Muscle layer of duodenum (tissue), 2 donors: ENCODE measurements around the gene JAK1.

Source experiments
- H3K27ac ChIP-seq: one replicate; pipeline ENCODE4 v1.7.0; 2013; ENCODE audit warnings: mild to moderate bottlenecking, low read length
- H3K27me3 ChIP-seq: one replicate; pipeline ENCODE4 v1.7.0; 2013; ENCODE audit warnings: low read depth, mild to moderate bottlenecking, control low read depth, low read length
- H3K36me3 ChIP-seq, 2 donors: one replicate each; pipeline ENCODE4 v1.7.0; 2013; ENCODE audit warnings: low read length in 2 of 2, control low read depth in 1 of 2, mild to moderate bottlenecking in 1 of 2; ENCODE audit not compliant: insufficient read depth in 2 of 2, control insufficient read depth in 1 of 2
- H3K4me1 ChIP-seq, 2 donors: one replicate each; pipeline ENCODE4 v1.7.0; 2013; ENCODE audit warnings: low read length in 2 of 2, mild to moderate bottlenecking in 2 of 2, control low read depth in 1 of 2, moderate library complexity in 1 of 2; ENCODE audit not compliant: insufficient read depth in 2 of 2, control insufficient read depth in 1 of 2
- H3K4me3 ChIP-seq, 2 donors: one replicate each; pipeline ENCODE4 v1.7.0; 2013; ENCODE audit warnings: low read length in 2 of 2, low read depth in 1 of 2, mild to moderate bottlenecking in 1 of 2
- H3K9me3 ChIP-seq, 2 donors: one replicate each; pipeline ENCODE4 v1.7.0; 2013; ENCODE audit warnings: low read length in 2 of 2, control low read depth in 1 of 2, mild to moderate bottlenecking in 1 of 2; ENCODE audit not compliant: control insufficient read depth in 1 of 2
- donor health status: healthy.

JAK1 gene

GRCh38 chr1:64976361-64976760, 10.0 kb upstream of the JAK1 start:
- Histone ChIP-seq H3K4me1 (no peaks in the 10 kb centered on the region), H3K36me3 (peaks cover 0 to 5% of the 10 kb centered on the region in 2 donors), H3K27me3 (no peaks in the 10 kb centered on the region), H3K4me3 (no peak overlapping the region), H3K27ac (no peak overlapping the region), H3K9me3 (no peaks in the 10 kb centered on the region)

GRCh38 chr1:64975740-64976139, 9.4 kb upstream of the JAK1 start:
- H3K36me3 ChIP-seq, result peaks cover 0 to 5% of the 10 kb centered on the region in 2 donors
- no peak overlapping the region for H3K4me3 ChIP-seq
- no peaks in the 10 kb centered on the region for H3K27me3 ChIP-seq
- no peaks in the 10 kb centered on the region for H3K9me3 ChIP-seq
- no peaks in the 10 kb centered on the region for H3K4me1 ChIP-seq
- H3K27ac ChIP-seq, result no peak overlapping the region

GRCh38 chr1:64975127-64975526, 8.8 kb upstream of the JAK1 start:
- Histone ChIP-seq H3K27ac (no peak overlapping the region), H3K9me3 (no peaks in the 10 kb centered on the region), H3K4me3 (no peak overlapping the region), H3K4me1 (no peaks in the 10 kb centered on the region), H3K27me3 (no peaks in the 10 kb centered on the region), H3K36me3 (peaks cover 0 to 5% of the 10 kb centered on the region in 2 donors)

GRCh38 chr1:64974288-64974825, 8.0 kb upstream of the JAK1 start:
- Histone ChIP-seq H3K4me1 (no peaks in the 10 kb centered on the region), H3K36me3 (peaks cover 0 to 1% of the 10 kb centered on the region in 2 donors), H3K27ac (no peak overlapping the region), H3K9me3 (no peaks in the 10 kb centered on the region), H3K4me3 (no peak overlapping the region), H3K27me3 (no peaks in the 10 kb centered on the region)

GRCh38 chr1:64973061-64973647, 6.8 kb upstream of the JAK1 start:
- H3K4me1 ChIP-seq, result no peaks in the 10 kb centered on the region
- H3K27me3 ChIP-seq, result no peaks in the 10 kb centered on the region
- H3K27ac ChIP-seq, result no peak overlapping the region
- H3K4me3 ChIP-seq, result no peak overlapping the region
- no peaks in the 10 kb centered on the region for H3K9me3 ChIP-seq
- no peaks in the 10 kb centered on the region for H3K36me3 ChIP-seq

- H3K36me3 ChIP-seq, result no peaks in the 10 kb centered on the region
- H3K4me3 ChIP-seq, result no peak overlapping the region
- H3K27ac ChIP-seq, result no peak overlapping the region
- peaks cover 3 to 8% of the 10 kb centered on the region in 2 donors for H3K4me1 ChIP-seq
- H3K9me3 ChIP-seq, result no peaks in the 10 kb centered on the region
- no peaks in the 10 kb centered on the region for H3K27me3 ChIP-seq
Measured at GRCh38 chr1:64969305-64970046, 3.1 kb upstream of the JAK1 start.

- H3K9me3 ChIP-seq, result no peaks in the 10 kb centered on the region
- peak overlapping the region in 1 of 2 donors; percentile 86 for H3K4me3 ChIP-seq
- no peak overlapping the region for H3K27ac ChIP-seq
- H3K27me3 ChIP-seq, result no peaks in the 10 kb centered on the region
- H3K4me1 ChIP-seq, result peaks cover 3 to 21% of the 10 kb centered on the region in 2 donors
- H3K36me3 ChIP-seq, result no peaks in the 10 kb centered on the region
Measured at GRCh38 chr1:64967381-64967780, 1.0 kb upstream of the JAK1 start.

GRCh38 chr1:64965366-64966157, 787 bp downstream of the JAK1 start:
- Histone ChIP-seq H3K27me3 (no peaks in the 10 kb centered on the region), H3K4me1 (peaks cover 3 to 33% of the 10 kb centered on the region in 2 donors), H3K4me3 (peak overlapping the region; percentile 81 to 93), H3K9me3 (no peaks in the 10 kb centered on the region), H3K27ac (peak overlapping the region; percentile 90), H3K36me3 (no peaks in the 10 kb centered on the region)

- H3K27ac ChIP-seq, result no peak overlapping the region
- H3K4me3 ChIP-seq, result no peak overlapping the region
- no peaks in the 10 kb centered on the region for H3K27me3 ChIP-seq
- no peaks in the 10 kb centered on the region for H3K9me3 ChIP-seq
- H3K4me1 ChIP-seq, result peaks cover 3 to 33% of the 10 kb centered on the region in 2 donors
- H3K36me3 ChIP-seq, result no peaks in the 10 kb centered on the region
Measured at GRCh38 chr1:64963466-64963865, 2.9 kb downstream of the JAK1 start.

GRCh38 chr1:64962441-64962840, 3.9 kb downstream of the JAK1 start:
- Histone ChIP-seq H3K36me3 (no peaks in the 10 kb centered on the region), H3K27ac (no peak overlapping the region), H3K4me1 (peaks cover 3 to 34% of the 10 kb centered on the region in 2 donors)

GRCh38 chr1:64961923-64962322, 4.4 kb downstream of the JAK1 start:
- H3K27ac ChIP-seq, result no peak overlapping the region

More at GRCh38 chr1:64962441-64962840, 3.9 kb downstream of the JAK1 start:
- Histone ChIP-seq H3K9me3 (no peaks in the 10 kb centered on the region), H3K4me3 (no peak overlapping the region), H3K27me3 (no peaks in the 10 kb centered on the region)

More at GRCh38 chr1:64961923-64962322, 4.4 kb downstream of the JAK1 start:
- Histone ChIP-seq H3K27me3 (no peaks in the 10 kb centered on the region), H3K36me3 (no peaks in the 10 kb centered on the region), H3K9me3 (no peaks in the 10 kb centered on the region), H3K4me1 (peaks cover 5 to 39% of the 10 kb centered on the region in 2 donors), H3K4me3 (no peak overlapping the region)
